ENCODE measurements around the gene EXOC1L.
"Not testable (repeated sequence)": the region's sequence is repeated elsewhere in the genome, so short reads cannot be mapped to it uniquely, and the experiment has no call there.

Gene EXOC1L

DNA sequence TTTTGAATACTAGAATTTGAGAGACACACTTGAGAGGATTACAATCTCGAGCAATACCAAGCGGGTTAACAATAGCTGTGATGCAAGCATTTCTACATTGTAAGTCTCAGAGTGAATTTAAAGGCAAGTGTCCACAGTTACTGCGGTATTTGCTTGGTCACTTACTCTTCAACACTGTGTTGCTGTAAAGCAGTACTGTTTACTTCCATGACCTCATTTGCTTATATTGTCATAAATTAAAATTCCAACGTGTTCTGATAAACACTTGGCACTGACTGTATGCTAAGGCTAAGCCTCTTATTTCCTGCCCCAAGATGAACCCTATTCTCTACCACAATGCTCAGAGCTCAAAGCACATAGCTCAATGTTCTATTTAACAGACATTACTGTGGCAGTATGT is 11.1 kb downstream of the EXOC1L start:
- TF ChIP-seq, protein P1, sequence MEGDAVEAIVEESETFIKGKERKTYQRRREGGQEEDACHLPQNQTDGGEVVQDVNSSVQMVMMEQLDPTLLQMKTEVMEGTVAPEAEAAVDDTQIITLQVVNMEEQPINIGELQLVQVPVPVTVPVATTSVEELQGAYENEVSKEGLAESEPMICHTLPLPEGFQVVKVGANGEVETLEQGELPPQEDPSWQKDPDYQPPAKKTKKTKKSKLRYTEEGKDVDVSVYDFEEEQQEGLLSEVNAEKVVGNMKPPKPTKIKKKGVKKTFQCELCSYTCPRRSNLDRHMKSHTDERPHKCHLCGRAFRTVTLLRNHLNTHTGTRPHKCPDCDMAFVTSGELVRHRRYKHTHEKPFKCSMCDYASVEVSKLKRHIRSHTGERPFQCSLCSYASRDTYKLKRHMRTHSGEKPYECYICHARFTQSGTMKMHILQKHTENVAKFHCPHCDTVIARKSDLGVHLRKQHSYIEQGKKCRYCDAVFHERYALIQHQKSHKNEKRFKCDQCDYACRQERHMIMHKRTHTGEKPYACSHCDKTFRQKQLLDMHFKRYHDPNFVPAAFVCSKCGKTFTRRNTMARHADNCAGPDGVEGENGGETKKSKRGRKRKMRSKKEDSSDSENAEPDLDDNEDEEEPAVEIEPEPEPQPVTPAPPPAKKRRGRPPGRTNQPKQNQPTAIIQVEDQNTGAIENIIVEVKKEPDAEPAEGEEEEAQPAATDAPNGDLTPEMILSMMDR (conservative IDR thresholded peaks at IDR 0.05; ENCODE audit: control insufficient read depth, insufficient read depth, low read depth, low read length): no peak
- no peak overlapping the region for H3K4me3 ChIP-seq (ENCODE audit: control insufficient read depth, low read depth, low read length)
- DNase-seq (ENCODE audit: low read depth): no peak

GRCh38 chr4:55834086-55834795 is 14.7 kb downstream of the EXOC1L start:
- TF ChIP-seq, protein P1 (conservative IDR thresholded peaks at IDR 0.05; ENCODE audit: control insufficient read depth, insufficient read depth, low read depth, low read length): no peak
- no peak overlapping the region for H3K4me3 ChIP-seq (ENCODE audit: control insufficient read depth, low read depth, low read length)
- DNase-seq (ENCODE audit: low read depth): peak; percentile 30

DNA sequence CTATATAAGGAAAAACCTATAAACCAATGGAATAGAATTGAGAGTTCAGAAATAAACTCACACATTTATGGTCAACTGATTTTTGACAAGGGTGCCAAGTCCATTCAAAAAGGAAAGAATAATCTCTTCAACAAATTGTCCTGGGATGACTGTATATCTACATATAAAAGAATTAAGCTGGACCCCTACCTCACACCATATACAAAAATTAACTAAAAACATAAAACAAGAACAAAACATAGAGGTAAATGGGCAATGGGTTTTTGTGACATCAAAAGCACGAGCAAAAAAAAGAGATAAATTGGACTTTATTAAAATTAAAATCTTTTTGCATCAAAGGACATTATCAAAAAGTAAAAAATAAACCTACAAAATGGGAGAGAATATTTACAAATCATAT is 18.3 kb downstream of the EXOC1L start:
- TF ChIP-seq, protein P1 (conservative IDR thresholded peaks at IDR 0.05; ENCODE audit: control insufficient read depth, insufficient read depth, low read depth, low read length): no peak
- H3K4me3 ChIP-seq (ENCODE audit: control insufficient read depth, low read depth, low read length): no peak overlapping the region
- DNase-seq (ENCODE audit: low read depth): no peak

- peak; percentile 44 for DNase-seq (ENCODE audit: low read depth)
- TF ChIP-seq, protein P1 (conservative IDR thresholded peaks at IDR 0.05; ENCODE audit: control insufficient read depth, insufficient read depth, low read depth, low read length): no peak
- no peak overlapping the region for H3K4me3 ChIP-seq (ENCODE audit: control insufficient read depth, low read depth, low read length)
These were observed 18.8 kb downstream of the EXOC1L start for GRCh38 chr4:55838356-55838755.

DNA sequence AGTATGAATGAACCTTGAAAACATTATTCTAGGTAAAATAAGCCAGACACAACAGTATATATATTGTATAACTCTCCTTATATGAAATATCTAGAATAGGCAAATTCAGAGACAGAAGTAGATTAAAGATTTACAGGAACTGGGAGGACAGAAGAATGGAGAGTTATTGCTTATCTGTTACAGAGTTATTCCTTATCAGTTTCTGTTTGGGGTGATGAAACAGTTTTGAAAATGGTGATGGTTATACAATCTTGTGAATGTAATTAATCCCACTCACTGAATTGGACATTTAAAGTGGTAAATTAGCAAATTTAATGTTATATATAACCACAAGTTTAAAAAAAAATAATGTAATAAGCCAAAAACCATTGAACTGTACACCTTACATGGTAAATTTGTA is 19.4 kb downstream of the EXOC1L start:
- no peak for DNase-seq (ENCODE audit: low read depth)
- no peak overlapping the region for H3K4me3 ChIP-seq (ENCODE audit: control insufficient read depth, low read depth, low read length)
- TF ChIP-seq, protein P1 (conservative IDR thresholded peaks at IDR 0.05; ENCODE audit: control insufficient read depth, insufficient read depth, low read depth, low read length): no peak

- TF ChIP-seq, protein P1 (conservative IDR thresholded peaks at IDR 0.05; ENCODE audit: control insufficient read depth, insufficient read depth, low read depth, low read length): no peak
- H3K4me3 ChIP-seq (ENCODE audit: control insufficient read depth, low read depth, low read length): no peak overlapping the region
- no peak for DNase-seq (ENCODE audit: low read depth)
These were observed 21.4 kb downstream of the EXOC1L start for GRCh38 chr4:55840956-55841355.

DNA sequence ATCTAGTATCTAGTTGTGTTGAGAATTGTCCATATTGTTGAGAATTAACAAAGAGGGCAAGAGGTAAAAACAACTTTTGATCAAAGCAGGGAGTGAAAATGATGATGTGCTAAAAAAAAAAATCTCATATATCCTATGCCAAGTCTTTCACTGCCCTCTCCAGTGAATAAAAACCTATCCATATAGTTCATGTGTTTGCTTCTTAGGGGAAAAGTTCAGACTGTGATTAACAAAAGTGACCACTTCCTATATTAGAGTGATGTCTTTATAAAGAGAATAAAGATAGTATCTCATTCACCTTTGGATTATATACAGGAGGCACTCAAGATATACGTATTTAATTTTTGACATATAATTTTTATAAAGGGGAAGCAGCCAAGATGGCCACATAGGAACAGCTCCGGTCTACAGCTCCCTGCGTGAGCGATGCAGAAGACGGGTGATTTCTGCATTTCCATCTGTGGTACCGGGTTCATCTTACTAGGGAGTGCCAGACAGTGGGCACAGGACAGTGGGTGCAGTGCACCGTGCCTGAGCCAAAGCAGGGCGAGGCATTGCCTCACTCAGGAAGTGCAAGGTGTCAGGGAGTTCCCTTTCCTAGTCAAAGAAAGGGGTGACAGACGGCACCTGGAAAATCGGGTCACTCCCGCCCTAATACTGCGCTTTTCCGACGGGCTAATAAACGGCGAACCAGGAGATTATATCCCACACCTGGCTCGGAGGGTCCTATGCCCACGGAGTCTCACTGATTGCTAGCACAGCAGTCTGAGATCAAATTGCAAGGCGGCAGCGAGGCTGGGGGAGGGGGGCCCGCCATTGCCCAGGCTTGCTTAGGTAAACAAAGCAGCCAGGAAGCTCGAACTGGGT is 22.0 kb downstream of the EXOC1L start:
- not testable (repeated sequence) for DNase-seq (ENCODE audit: low read depth); H3K4me3 ChIP-seq (ENCODE audit: control insufficient read depth, low read depth, low read length)

DNA sequence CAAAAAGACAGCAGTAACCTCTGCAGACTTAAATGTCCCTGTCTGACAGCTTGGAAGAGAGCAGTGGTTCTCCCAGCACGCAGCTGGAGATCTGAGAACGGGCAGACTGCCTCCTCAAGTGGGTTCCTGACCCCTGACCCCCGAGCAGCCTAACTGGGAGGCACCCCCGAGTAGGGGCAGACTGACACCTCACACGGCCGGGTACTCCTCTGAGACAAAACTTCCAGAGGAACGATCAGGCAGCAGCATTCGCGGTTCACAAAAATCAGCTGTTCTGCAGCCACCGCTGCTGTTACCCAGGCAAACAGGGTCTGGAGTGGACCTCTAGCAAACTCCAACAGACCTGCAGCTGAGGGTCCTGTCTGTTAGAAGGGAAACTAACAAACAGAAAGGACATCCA is 22.7 kb downstream of the EXOC1L start:
- H3K4me3 ChIP-seq (ENCODE audit: control insufficient read depth, low read depth, low read length): not testable (repeated sequence)

More for the DNA sequence above, 22.7 kb downstream of the EXOC1L start:
- DNase-seq (ENCODE audit: low read depth): not testable (repeated sequence)
